NCI-H2227 (cell line): Measurements from ENCODE around the gene PSIP1.
"Not testable (repeated sequence)": the region's sequence is repeated elsewhere in the genome, so short reads cannot be mapped to it uniquely, and the experiment has no call there.

Source experiments
- DNase-seq: peaks from one replicate; lab custom pipeline; 2025; ENCODE audit not compliant: unreplicated experiment; lab: John Stamatoyannopoulos, UW

PSIP1 gene

GRCh38 chr9:15505921-15506320 is 4.8 kb downstream of the PSIP1 start:
- no peak for DNase-seq

GRCh38 chr9:15501803-15502202 is 9.0 kb downstream of the PSIP1 start:
- DNase-seq: no peak

GRCh38 chr9:15501179-15501578 is 9.6 kb downstream of the PSIP1 start:
- no peak for DNase-seq

GRCh38 chr9:15499139-15499538 is 11.6 kb downstream of the PSIP1 start:
- DNase-seq: no peak

- no peak for DNase-seq
Measured at GRCh38 chr9:15498246-15498995, 12.3 kb downstream of the PSIP1 start.

GRCh38 chr9:15492485-15493150 is 18.2 kb downstream of the PSIP1 start:
- no peak for DNase-seq

- DNase-seq: no peak
Measured at GRCh38 chr9:15491950-15492349, 18.8 kb downstream of the PSIP1 start.

- peak; percentile 20 for DNase-seq
Measured at GRCh38 chr9:15485836-15486666, 24.7 kb downstream of the PSIP1 start.

GRCh38 chr9:15484802-15485201 is 26.0 kb downstream of the PSIP1 start:
- DNase-seq: no peak

- no peak for DNase-seq
Measured at GRCh38 chr9:15482146-15482545, 28.6 kb downstream of the PSIP1 start.

GRCh38 chr9:15480028-15480427 is 30.7 kb downstream of the PSIP1 start:
- no peak for DNase-seq

- DNase-seq: no peak
Measured at GRCh38 chr9:15475923-15476536, 34.7 kb downstream of the PSIP1 start.

- no peak for DNase-seq
Measured at GRCh38 chr9:15469862-15470261, 40.9 kb downstream of the PSIP1 start.

GRCh38 chr9:15469406-15469805 is 41.4 kb downstream of the PSIP1 start:
- no peak for DNase-seq

- DNase-seq: no peak
Measured at GRCh38 chr9:15468145-15468544, 42.6 kb downstream of the PSIP1 start.

GRCh38 chr9:15461601-15462000 is 49.2 kb downstream of the PSIP1 start:
- DNase-seq: no peak

- no peak for DNase-seq
Measured at GRCh38 chr9:15461056-15461455, 49.7 kb downstream of the PSIP1 start.

GRCh38 chr9:15453956-15454355 is 56.8 kb downstream of the PSIP1 start:
- DNase-seq: no peak

- DNase-seq: no peak
Measured at GRCh38 chr9:15444141-15444540, 66.6 kb downstream of the PSIP1 start.

GRCh38 chr9:15442264-15442663 is 68.5 kb downstream of the PSIP1 start:
- DNase-seq: not testable (repeated sequence)

GRCh38 chr9:15441841-15442240 is 68.9 kb downstream of the PSIP1 start:
- DNase-seq: not testable (repeated sequence)
